ENCODE results near the gene PTF1A.
"Not testable (repeated sequence)": the region's sequence is repeated elsewhere in the genome, so short reads cannot be mapped to it uniquely, and the experiment has no call there.

- TF ChIP-seq EZH2 (optimal IDR thresholded peaks at IDR 0.05; ENCODE audit: low read depth, low read length); CTCF (IDR thresholded peaks at IDR 0.05; ENCODE audit: low read length); EZH2phosphoT487 (IDR thresholded peaks at IDR 0.05; ENCODE audit: low read length): not testable (repeated sequence)
Measured at GRCh38 chr10:23241779-23242178, 49.7 kb downstream of the PTF1A start.

All from MM.1S (cell line).